Heart left ventricle (tissue), 16 donors: ENCODE results near the gene GGACT. TPM values are rescaled to one million over a fixed set of nuclear protein-coding genes. Genes with fewer than 3 reads are reported as not detected.

Experiments
- ATAC-seq, 4 donors: fragments of 200-7000 bp; cut with Tn5 transposase; one replicate each; pipeline ENCODE4 v1.9.1; 2020 to 2022; ENCODE audit warnings: moderate library complexity in 4 of 4, mild to moderate bottlenecking in 3 of 4, moderate number of reproducible peaks in 1 of 4
- DNase-seq, 5 donors: peaks; one replicate each; pipeline ENCODE4 v3.0.0-alpha.2; 2020
- H3K27ac ChIP-seq, 12 donors: fragments of 200-600 bp; sonication (generic) in 4 of 12; one replicate each; pipeline versions ENCODE4 v1.5.0 to v1.8.0; 2016 to 2022; ENCODE audit warnings: mild to moderate bottlenecking in 2 of 12
- H3K27me3 ChIP-seq, 9 donors: fragments of 200-600 bp; sonication (generic) in 2 of 9; one replicate each; pipeline versions ENCODE4 v1.5.1 to v1.8.0; 2016 to 2022; ENCODE audit warnings: mild to moderate bottlenecking in 3 of 9
- H3K36me3 ChIP-seq, 9 donors: fragments of 200-600 bp; sonication (generic) in 2 of 9; one replicate each; pipeline versions ENCODE4 v1.5.0 to v1.8.0; 2018 to 2022; ENCODE audit warnings: mild to moderate bottlenecking in 2 of 9
- H3K4me1 ChIP-seq, 12 donors: fragments of 200-600 bp; sonication (generic) in 4 of 12; one replicate each; pipeline versions ENCODE4 v1.5.0 to v1.8.0; 2016 to 2022; ENCODE audit warnings: mild to moderate bottlenecking in 3 of 12
- H3K4me3 ChIP-seq, 12 donors: fragments of 200-600 bp; sonication (generic) in 4 of 12; one replicate each; pipeline versions ENCODE4 v1.5.0 to v1.8.0; 2017 to 2022; ENCODE audit warnings: mild to moderate bottlenecking in 9 of 12, moderate library complexity in 4 of 12
- H3K9me3 ChIP-seq, 12 donors: fragments of 200-600 bp; sonication (generic) in 4 of 12; one replicate each; pipeline versions ENCODE4 v1.5.0 to v1.8.0; 2016 to 2022; ENCODE audit warnings: mild to moderate bottlenecking in 1 of 12
- CTCF ChIP-seq, 12 donors: fragments of 200-600 bp; sonication (generic) in 4 of 12; IDR thresholded peaks; one replicate each; pipeline versions ENCODE4 v1.5.0 to v1.8.0; 2018 to 2022; ENCODE audit warnings: antibody characterized with exemption in 12 of 12, mild to moderate bottlenecking in 5 of 12
- POLR2A ChIP-seq, 2 donors: fragments of 450-650 bp; IDR thresholded peaks; one replicate each; pipeline ENCODE4 v1.6.1; 2017; ENCODE audit warnings: antibody characterized with exemption in 2 of 2, mild to moderate bottlenecking in 2 of 2, moderate library complexity in 2 of 2
- WGBS, 4 donors: extraction: QIAGEN DNeasy Blood & Tissue Kit in 2 of 4; methylation state at CpG; one replicate each; pipeline versions ENCODE4 v1.1.5 to v1.1.7; 2013 to 2018; 5-methylcytosine and 5-hydroxymethylcytosine counted together
- intact Hi-C, 10 donors: fragments of 100-400 bp; cut with DNase I; formaldehyde crosslinking; loops; one replicate each; pipeline versions ENCODE4 v1.11.1 to v1.14.2; 2022
- polyA plus RNA-seq, 2 donors: library from polyadenylated mRNA; stranded (reverse); fragments of 200-250 nt; gene quantifications; one replicate each; pipeline ENCODE4 v1.2.3, GENCODE V29; 2013
- total RNA-seq, 9 donors: library from RNA; depleted of rRNA in 2 of 9; stranded (reverse); fragments of >200 nt in 2 of 9; fragmentation: NEBNext Ultra II Directional in 3 of 9; extraction: Animal tissue kit (Norgen Biotek cat#: 25700) in 3 of 9; gene quantifications; one replicate each; pipeline versions ENCODE4 v1.1.0 to v1.2.4, GENCODE V29; 2016 to 2023
- donor health status: ischemic (EF 13 %, LVEDD 7.1; RV severe dilation, severe dysfunction).
- donor health status: healthy with polysubstance abuse.
- donor health status: DM: no; HTN: yes; CAD: no.
- donor health status: DM: no; HTN: no; CAD: no.
- donor health status: ischemic (EF 25% LVEDD 6.9; RV normal size, moderate dysfunction).
- donor health status: ischemic (EF 25% LVEDD 5.7; RV mildly dilated, moderate dysfunction).
- donor health status: healthy.
- donor health status: DM: yes; HTN: yes; CAD: no.
- donor health status: ischemic (EF 35%, LVEDD 5.7; RV mildly dilated, moderate dysfunction).
- donor health status: nonischemic (EF 11% LVEDD 7.7; RV severe dilation, severe dysfunction).
- donor health status: DM: yes; HTN: yes; CAD: no.
- donor health status: PGD.
- donor health status: ischemic (EF 29% LVEDD 5.4; RV normal size, mild dysfunction).
- donor health status: nonischemic (EF 23%, LVEDD 6.1; RV moderate dilation, normal function).

GGACT gene
- total and polyA plus RNA-seq, 11 donors = 0.34 to 3.9 (median 1.3) TPM

- no peaks in the 10 kb centered on the region for H3K27me3 ChIP-seq
- ATAC-seq (no peak), DNase-seq (no peak)
- intact Hi-C loops = loop anchor here in 8 of 10 donors (5.0 to 10.0 kb wide), 7 partner anchors 268 to 856 kb away; no protein-coding TSS in a partner anchor
- no peak for TF ChIP-seq POLR2A (IDR thresholded peaks at IDR 0.05)
- TF ChIP-seq CTCF (IDR thresholded peaks at IDR 0.05) = no peak
- H3K9me3 ChIP-seq = no peaks in the 10 kb centered on the region
- H3K36me3 ChIP-seq = peaks cover 0 to 12% (median 0%) of the 10 kb centered on the region in 9 donors
- no peak overlapping the region for H3K4me3 ChIP-seq
- no peak overlapping the region for H3K27ac ChIP-seq
- 78 to 87% (median 84%) methylated on average over 3 of the region's 3 CpGs for WGBS, 4 donors
- peaks cover 0 to 20% (median 5%) of the 10 kb centered on the region in 12 donors for H3K4me1 ChIP-seq
These were observed 75.4 kb downstream of the GGACT start for GRCh38 chr13:100513171-100513570.

GRCh38 chr13:100512422-100512821 lies 76.2 kb downstream of the GGACT start:
- no peak for ATAC-seq
- H3K9me3 ChIP-seq = no peaks in the 10 kb centered on the region
- no peak overlapping the region for H3K4me3 ChIP-seq
- H3K36me3 ChIP-seq = peaks cover 0 to 12% (median 0%) of the 10 kb centered on the region in 9 donors
- H3K4me1 ChIP-seq = peaks cover 0 to 20% (median 5%) of the 10 kb centered on the region in 12 donors
- intact Hi-C loops = loop anchor here in 8 of 10 donors (5.0 to 10.0 kb wide), 7 partner anchors 268 to 855 kb away; no protein-coding TSS in a partner anchor
- no peaks in the 10 kb centered on the region for H3K27me3 ChIP-seq
- no peak for DNase-seq
- no peak for TF ChIP-seq CTCF (IDR thresholded peaks at IDR 0.05)
- TF ChIP-seq POLR2A (IDR thresholded peaks at IDR 0.05) = no peak
- no peak overlapping the region for H3K27ac ChIP-seq
- WGBS, 4 donors = 92 to 96% (median 93%) methylated on average over 9 of the region's 9 CpGs

GRCh38 chr13:100511466-100511865 lies 77.1 kb downstream of the GGACT start:
- ATAC-seq (peak in 3 of 4 donors; percentile 12 to 64 (median 62)), DNase-seq (no peak)
- no peaks in the 10 kb centered on the region for H3K27me3 ChIP-seq
- peaks cover 0 to 24% (median 5%) of the 10 kb centered on the region in 12 donors for H3K4me1 ChIP-seq
- no peaks in the 10 kb centered on the region for H3K9me3 ChIP-seq
- no peak overlapping the region for H3K27ac ChIP-seq
- H3K36me3 ChIP-seq = peaks cover 0 to 12% (median 0%) of the 10 kb centered on the region in 9 donors
- 63 to 69% (median 67%) methylated on average over 7 of the region's 7 CpGs for WGBS, 4 donors
- TF ChIP-seq POLR2A (IDR thresholded peaks at IDR 0.05) (no peak), CTCF (IDR thresholded peaks at IDR 0.05) (no peak)
- H3K4me3 ChIP-seq = no peak overlapping the region
- intact Hi-C loops = loop anchor here in 8 of 10 donors (5.0 to 10.0 kb wide), 7 partner anchors 267 to 854 kb away; no protein-coding TSS in a partner anchor

GRCh38 chr13:100510208-100510957 lies 78.2 kb downstream of the GGACT start:
- no peaks in the 10 kb centered on the region for H3K9me3 ChIP-seq
- intact Hi-C loops = loop anchor here in 8 of 10 donors (5.0 to 10.0 kb wide), 7 partner anchors 266 to 853 kb away; no protein-coding TSS in a partner anchor
- H3K27ac ChIP-seq = no peak overlapping the region
- peak in 1 of 4 donors; percentile 24 for ATAC-seq
- no peak overlapping the region for H3K4me3 ChIP-seq
- H3K27me3 ChIP-seq = no peaks in the 10 kb centered on the region
- TF ChIP-seq POLR2A (IDR thresholded peaks at IDR 0.05) = no peak
- TF ChIP-seq CTCF (IDR thresholded peaks at IDR 0.05) = no peak
- H3K4me1 ChIP-seq = peaks cover 0 to 24% (median 5%) of the 10 kb centered on the region in 12 donors
- peaks cover 0 to 1% (median 0%) of the 10 kb centered on the region in 9 donors for H3K36me3 ChIP-seq
- WGBS, 4 donors = 77 to 83% (median 82%) methylated on average over 11 of the region's 11 CpGs
- no peak for DNase-seq
